PFSK-1 (cell line): ENCODE data around the gene SOX3.

ENCODE experiments used
- FOXP2 ChIP-seq: optimal IDR thresholded peaks from 2 replicates; pipeline ENCODE3; 2011; ENCODE audit warnings: borderline replicate concordance, control low read depth, inconsistent platforms; ENCODE audit not compliant: insufficient read depth; ENCODE audit errors: extremely low read length, extremely low read depth
- POLR2AphosphoS5 ChIP-seq: IDR thresholded peaks from 2 replicates; pipeline ENCODE4 v1.6.1; 2012; ENCODE audit warnings: low read depth, mild to moderate bottlenecking, control low read depth, low read length, moderate library complexity
- REST ChIP-seq, 2 experiments: IDR thresholded peaks; 2 replicates each; pipeline versions ENCODE4 v1.6.1 to v1.8.0; 2011 to 2012; ENCODE audit warnings: low read depth in 2 of 2, low read length in 2 of 2, control low read depth in 1 of 2, inconsistent platforms in 1 of 2, mild to moderate bottlenecking in 1 of 2, moderate library complexity in 1 of 2; ENCODE audit not compliant: insufficient read depth in 1 of 2
- SIN3A ChIP-seq: IDR thresholded peaks from 2 replicates; pipeline ENCODE4 v1.6.1; 2012; ENCODE audit warnings: mild to moderate bottlenecking, low read length, moderate library complexity, borderline replicate concordance; ENCODE audit not compliant: insufficient read depth
- TAF1 ChIP-seq: IDR thresholded peaks from 2 replicates; pipeline ENCODE4 v1.6.1; 2012; ENCODE audit warnings: low read length, control low read depth, borderline replicate concordance; ENCODE audit not compliant: insufficient read depth

SOX3 gene

GRCh38 chrX:140521393-140521792 is 16.5 kb upstream of the SOX3 start:
- TF ChIP-seq FOXP2, result no peak
- no peak for TF ChIP-seq TAF1
- TF ChIP-seq POLR2AphosphoS5, result no peak
- no peak for TF ChIP-seq SIN3A
- no peak for TF ChIP-seq REST (IDR thresholded peaks at IDR 0.05; ENCODE audit: insufficient read depth in 1 of 2, low read depth in 2 of 2, low read length in 2 of 2)

- no peak for TF ChIP-seq REST (IDR thresholded peaks at IDR 0.05; ENCODE audit: insufficient read depth in 1 of 2, low read depth in 2 of 2, low read length in 2 of 2)
- no peak for TF ChIP-seq SIN3A
- no peak for TF ChIP-seq FOXP2
- TF ChIP-seq TAF1, result no peak
Measured at GRCh38 chrX:140514554-140514953, 9.7 kb upstream of the SOX3 start.

GRCh38 chrX:140510895-140511295 is 6.0 kb upstream of the SOX3 start:
- TF ChIP-seq REST (IDR thresholded peaks at IDR 0.05; ENCODE audit: insufficient read depth in 1 of 2, low read depth in 2 of 2, low read length in 2 of 2) (no peak), POLR2AphosphoS5 (no peak), SIN3A (no peak), TAF1 (no peak), FOXP2 (no peak)

GRCh38 chrX:140510306-140510676 is 5.4 kb upstream of the SOX3 start:
- no peak for TF ChIP-seq FOXP2
- no peak for TF ChIP-seq POLR2AphosphoS5
- TF ChIP-seq TAF1, result no peak
- TF ChIP-seq SIN3A, result no peak
- TF ChIP-seq REST (IDR thresholded peaks at IDR 0.05; ENCODE audit: insufficient read depth in 1 of 2, low read depth in 2 of 2, low read length in 2 of 2), result no peak

- TF ChIP-seq SIN3A, result no peak
- no peak for TF ChIP-seq TAF1
- no peak for TF ChIP-seq FOXP2
- TF ChIP-seq POLR2AphosphoS5, result no peak
- no peak for TF ChIP-seq REST (IDR thresholded peaks at IDR 0.05; ENCODE audit: insufficient read depth in 1 of 2, low read depth in 2 of 2, low read length in 2 of 2)
Measured at GRCh38 chrX:140509468-140510305, 4.8 kb upstream of the SOX3 start.
